GM23248 (cell line): ENCODE results near the gene DCUN1D3.

ENCODE experiments used
- EZH2 ChIP-seq: fragments of 200-600 bp; sonication (generic); IDR thresholded peaks from 2 replicates; pipeline ENCODE4 v1.6.1; 2018; ENCODE audit warnings: antibody characterized with exemption, mild to moderate bottlenecking; ENCODE audit not compliant: insufficient read depth, poor library complexity, severe bottlenecking
- EZH2phosphoT487 ChIP-seq: fragments of 200-600 bp; sonication (generic); IDR thresholded peaks from 2 replicates; pipeline ENCODE4 v1.6.1; 2018; ENCODE audit warnings: antibody characterized with exemption, moderate library complexity, mild to moderate bottlenecking, low read depth; ENCODE audit not compliant: insufficient read depth

GRCh38 chr16:20874088-20874581 is 26.0 kb downstream of the DCUN1D3 start:
- TF ChIP-seq EZH2phosphoT487 (no peak), EZH2 (no peak)
